ENCODE measurements around the gene PLXNB1.

Gene PLXNB1

DNA sequence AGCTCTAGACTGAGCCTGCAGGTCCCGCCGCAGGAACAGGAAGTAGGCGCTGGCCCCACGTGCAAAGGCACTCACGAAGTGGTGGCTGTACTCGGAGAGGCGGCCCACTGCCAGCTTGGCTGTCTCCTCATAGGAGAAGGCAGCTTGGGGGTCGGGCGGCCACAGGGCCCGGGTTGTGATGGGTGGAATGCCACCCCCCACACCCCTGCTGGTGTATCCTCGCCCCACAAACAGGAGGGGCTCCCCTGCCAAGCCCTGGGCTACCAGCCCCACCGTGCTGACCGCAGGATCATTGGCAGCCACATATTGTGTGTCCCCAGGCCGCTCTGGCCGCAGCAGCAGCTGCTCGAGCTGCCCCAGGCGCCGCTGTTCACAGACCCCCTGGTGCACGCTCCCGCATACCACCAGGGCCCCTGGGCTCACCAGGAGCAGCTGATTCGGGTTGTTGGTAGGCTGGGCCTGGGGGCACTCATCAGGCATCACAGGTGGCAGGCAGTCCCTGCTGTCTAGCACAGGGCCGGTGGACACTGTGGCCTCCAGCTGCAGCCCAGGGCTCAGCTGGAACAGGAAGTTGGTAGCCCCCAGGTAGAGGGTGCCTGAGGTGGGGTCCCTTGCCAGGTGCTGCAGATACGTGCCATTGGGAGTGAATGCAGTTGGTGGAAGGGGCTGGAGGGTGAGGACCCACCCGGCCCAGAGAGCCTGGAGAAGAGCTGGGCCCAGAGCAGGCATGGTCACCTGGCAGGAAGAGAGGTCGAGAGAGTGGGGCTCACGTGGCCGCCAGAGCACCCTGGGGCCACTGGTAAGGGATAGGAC lies 5.8 kb downstream of the PLXNB1 start:
- no peaks in the 10 kb centered on the region for H3K36me3 ChIP-seq
- H3K4me1 ChIP-seq, result no peaks in the 10 kb centered on the region; the same call in 1 of the 2 replicates

DNA sequence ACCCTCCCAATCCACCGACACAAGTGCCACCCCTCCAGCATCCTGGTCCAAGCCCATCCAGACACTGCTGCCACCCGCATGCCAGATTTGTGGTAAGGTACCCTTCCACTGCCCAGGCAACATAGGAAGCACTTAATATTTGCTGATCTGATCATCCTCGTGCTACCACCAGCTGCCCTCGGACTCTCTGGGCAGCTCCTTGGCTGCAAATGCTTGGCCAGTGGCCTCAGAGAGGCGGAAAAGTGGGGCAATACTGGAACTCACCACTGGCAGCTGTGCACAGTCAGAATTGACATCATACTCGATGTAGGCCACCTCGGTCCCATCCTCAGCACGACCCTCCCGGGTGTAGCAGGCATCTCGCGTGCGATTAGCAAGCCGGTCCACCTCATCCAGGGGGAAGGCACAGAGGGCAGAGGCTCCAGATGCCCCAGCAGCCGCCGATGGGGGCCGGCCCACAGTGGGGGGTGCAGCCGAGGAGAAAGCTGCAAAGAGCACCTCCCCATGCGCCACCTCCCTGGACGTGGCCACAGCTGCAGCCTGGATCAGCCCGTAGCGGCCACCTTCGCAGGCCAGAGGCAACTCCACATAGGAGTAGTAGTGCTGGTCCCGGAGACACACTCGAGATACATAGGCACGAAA lies 6.5 kb downstream of the PLXNB1 start:
- TF ChIP-seq, protein P1, sequence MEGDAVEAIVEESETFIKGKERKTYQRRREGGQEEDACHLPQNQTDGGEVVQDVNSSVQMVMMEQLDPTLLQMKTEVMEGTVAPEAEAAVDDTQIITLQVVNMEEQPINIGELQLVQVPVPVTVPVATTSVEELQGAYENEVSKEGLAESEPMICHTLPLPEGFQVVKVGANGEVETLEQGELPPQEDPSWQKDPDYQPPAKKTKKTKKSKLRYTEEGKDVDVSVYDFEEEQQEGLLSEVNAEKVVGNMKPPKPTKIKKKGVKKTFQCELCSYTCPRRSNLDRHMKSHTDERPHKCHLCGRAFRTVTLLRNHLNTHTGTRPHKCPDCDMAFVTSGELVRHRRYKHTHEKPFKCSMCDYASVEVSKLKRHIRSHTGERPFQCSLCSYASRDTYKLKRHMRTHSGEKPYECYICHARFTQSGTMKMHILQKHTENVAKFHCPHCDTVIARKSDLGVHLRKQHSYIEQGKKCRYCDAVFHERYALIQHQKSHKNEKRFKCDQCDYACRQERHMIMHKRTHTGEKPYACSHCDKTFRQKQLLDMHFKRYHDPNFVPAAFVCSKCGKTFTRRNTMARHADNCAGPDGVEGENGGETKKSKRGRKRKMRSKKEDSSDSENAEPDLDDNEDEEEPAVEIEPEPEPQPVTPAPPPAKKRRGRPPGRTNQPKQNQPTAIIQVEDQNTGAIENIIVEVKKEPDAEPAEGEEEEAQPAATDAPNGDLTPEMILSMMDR (IDR thresholded peaks at IDR 0.05; ENCODE audit: low read depth, low read length), result no peak
- H3K9me3 ChIP-seq, result no peaks in the 10 kb centered on the region
- DNase-seq, result no peak
- no peak overlapping the region for H3K4me3 ChIP-seq (ENCODE audit: low read depth, low read length)
- no peaks in the 10 kb centered on the region; the same call in 1 of the 2 replicates for H3K4me1 ChIP-seq
- H3K27me3 ChIP-seq, result no peaks in the 10 kb centered on the region
- no peaks in the 10 kb centered on the region for H3K36me3 ChIP-seq

More for the DNA sequence above, 5.8 kb downstream of the PLXNB1 start:
- DNase-seq, result no peak
- Histone ChIP-seq H3K9me3 (no peaks in the 10 kb centered on the region), H3K4me3 (ENCODE audit: low read depth, low read length) (no peak overlapping the region), H3K27me3 (no peaks in the 10 kb centered on the region)
- TF ChIP-seq, protein P1 (IDR thresholded peaks at IDR 0.05; ENCODE audit: low read depth, low read length), result no peak

DNA sequence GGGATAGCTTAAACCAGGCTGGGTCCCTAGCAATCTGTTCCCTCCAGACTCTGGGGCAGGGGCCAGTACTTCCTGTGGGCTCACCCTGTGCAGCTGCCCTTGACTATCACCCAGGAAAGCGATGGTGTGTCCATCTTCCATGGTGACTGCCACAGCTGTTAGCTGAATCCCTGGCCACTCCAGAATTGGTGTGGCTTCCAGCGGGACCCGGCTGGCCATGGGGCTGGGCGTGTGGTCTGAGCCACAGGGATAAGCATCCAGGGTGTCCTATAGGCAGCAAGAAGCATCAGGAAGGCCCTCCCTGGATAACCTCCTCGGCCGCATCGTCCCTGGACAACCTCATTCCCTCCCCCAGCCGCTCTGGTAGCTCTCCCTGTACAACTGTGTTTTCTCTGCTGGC lies 7.2 kb downstream of the PLXNB1 start:
- no peaks in the 10 kb centered on the region for H3K9me3 ChIP-seq
- no peaks in the 10 kb centered on the region for H3K36me3 ChIP-seq
- H3K4me3 ChIP-seq (ENCODE audit: low read depth, low read length), result no peak overlapping the region
- TF ChIP-seq, protein P1 (IDR thresholded peaks at IDR 0.05; ENCODE audit: low read depth, low read length), result no peak
- no peaks in the 10 kb centered on the region for H3K27me3 ChIP-seq
- no peaks in the 10 kb centered on the region for H3K4me1 ChIP-seq
- DNase-seq, result no peak

DNA sequence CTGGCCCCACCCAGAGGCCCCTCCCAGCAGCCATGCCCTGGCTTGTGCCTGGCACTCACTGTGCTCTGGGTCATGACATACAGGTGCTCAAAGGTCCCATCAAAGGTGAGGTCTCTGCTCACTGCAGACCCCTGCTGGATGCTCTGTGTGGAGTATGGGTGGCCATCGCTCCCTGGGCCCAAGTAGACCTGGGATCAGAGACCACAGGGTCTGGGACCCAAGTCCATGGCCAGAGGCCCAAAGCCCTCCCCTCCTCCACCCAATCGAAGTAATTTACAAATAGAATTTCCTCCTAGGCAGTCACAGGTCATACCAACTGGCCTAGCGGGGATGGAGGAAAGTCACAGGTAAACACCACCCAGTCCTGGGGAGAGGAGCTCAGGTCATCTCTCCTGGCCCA lies 7.6 kb downstream of the PLXNB1 start:
- no peak for DNase-seq
- Histone ChIP-seq H3K27me3 (no peaks in the 10 kb centered on the region), H3K36me3 (no peaks in the 10 kb centered on the region), H3K4me1 (no peaks in the 10 kb centered on the region), H3K4me3 (ENCODE audit: low read depth, low read length) (no peak overlapping the region), H3K9me3 (no peaks in the 10 kb centered on the region)
- TF ChIP-seq, protein P1 (IDR thresholded peaks at IDR 0.05; ENCODE audit: low read depth, low read length), result 0 out of 2 replicates have a peak, but pooled peaks have one; percentile 3

GRCh38 chr3:48420561-48420960 lies 9.3 kb downstream of the PLXNB1 start:
- Histone ChIP-seq H3K4me1 (no peaks in the 10 kb centered on the region), H3K36me3 (no peaks in the 10 kb centered on the region), H3K27me3 (no peaks in the 10 kb centered on the region), H3K9me3 (no peaks in the 10 kb centered on the region), H3K4me3 (ENCODE audit: low read depth, low read length) (no peak overlapping the region)
- TF ChIP-seq, protein P1 (IDR thresholded peaks at IDR 0.05; ENCODE audit: low read depth, low read length), result no peak
- DNase-seq, result no peak

DNA sequence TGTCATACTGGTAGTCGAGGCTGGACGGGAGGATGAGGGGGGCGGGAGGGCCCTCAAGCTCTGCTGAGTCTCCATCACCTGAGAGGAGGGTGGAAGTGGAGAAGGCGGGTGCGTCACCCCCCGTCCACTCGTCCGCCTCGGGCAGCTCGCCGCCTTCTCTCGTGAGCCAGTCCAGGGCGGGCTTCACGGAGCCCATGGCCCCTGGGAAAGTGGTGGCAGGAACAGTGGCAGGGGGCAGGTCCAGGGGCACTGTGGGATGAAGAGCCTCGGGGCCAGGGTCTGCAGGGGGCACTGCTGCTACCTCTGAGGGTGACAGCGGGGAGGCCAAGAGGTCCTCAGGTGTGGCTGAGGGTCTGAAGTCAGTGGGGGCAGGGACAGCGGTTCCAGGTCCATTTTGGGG lies 10.3 kb downstream of the PLXNB1 start:
- Histone ChIP-seq H3K27me3 (no peaks in the 10 kb centered on the region), H3K36me3 (no peaks in the 10 kb centered on the region), H3K4me1 (no peaks in the 10 kb centered on the region), H3K9me3 (no peaks in the 10 kb centered on the region), H3K4me3 (ENCODE audit: low read depth, low read length) (no peak overlapping the region)
- TF ChIP-seq, protein P1 (IDR thresholded peaks at IDR 0.05; ENCODE audit: low read depth, low read length), result no peak
- no peak for DNase-seq

Measured in BE2C (cell line).